ENCODE measurements around the gene ZSCAN29.

Gene ZSCAN29

DNA sequence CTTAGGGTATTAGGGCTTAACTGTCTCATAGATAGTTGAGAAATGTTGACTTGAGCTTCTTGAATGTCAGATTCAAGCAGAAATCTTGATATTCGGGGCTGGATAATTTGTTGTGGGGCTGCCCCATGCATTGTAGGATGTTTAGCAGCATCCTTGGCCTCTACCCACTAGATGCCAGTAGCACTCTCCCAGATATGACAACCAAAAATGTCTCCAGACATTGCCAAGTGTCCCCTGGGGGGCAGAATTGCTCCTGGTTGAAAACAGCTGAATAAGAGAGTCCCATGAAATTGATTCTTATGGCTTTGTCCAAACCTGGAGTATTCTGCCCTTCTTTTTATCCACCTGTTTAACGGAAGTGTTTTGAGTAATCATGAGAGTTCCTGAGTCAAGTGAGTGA is 24.5 kb downstream of the ZSCAN29 start:
- DNase-seq: no peak

DNA sequence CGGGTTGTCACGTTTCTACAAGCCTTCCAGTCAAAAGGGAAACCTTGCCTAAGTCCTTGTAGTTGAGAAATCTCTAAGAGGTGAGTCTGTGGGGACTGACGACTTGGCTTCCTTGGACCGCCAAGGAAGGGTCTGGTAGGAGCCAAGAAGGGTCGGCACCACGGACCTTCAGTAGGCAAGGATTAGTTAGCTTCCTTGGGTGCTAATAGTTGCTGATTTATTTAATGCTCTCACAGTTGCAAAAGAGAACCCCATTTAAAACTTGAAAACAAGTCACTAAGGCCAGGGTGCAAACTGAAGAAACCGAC is 40.1 kb downstream of the ZSCAN29 start:
- DNase-seq: no peak

DNA sequence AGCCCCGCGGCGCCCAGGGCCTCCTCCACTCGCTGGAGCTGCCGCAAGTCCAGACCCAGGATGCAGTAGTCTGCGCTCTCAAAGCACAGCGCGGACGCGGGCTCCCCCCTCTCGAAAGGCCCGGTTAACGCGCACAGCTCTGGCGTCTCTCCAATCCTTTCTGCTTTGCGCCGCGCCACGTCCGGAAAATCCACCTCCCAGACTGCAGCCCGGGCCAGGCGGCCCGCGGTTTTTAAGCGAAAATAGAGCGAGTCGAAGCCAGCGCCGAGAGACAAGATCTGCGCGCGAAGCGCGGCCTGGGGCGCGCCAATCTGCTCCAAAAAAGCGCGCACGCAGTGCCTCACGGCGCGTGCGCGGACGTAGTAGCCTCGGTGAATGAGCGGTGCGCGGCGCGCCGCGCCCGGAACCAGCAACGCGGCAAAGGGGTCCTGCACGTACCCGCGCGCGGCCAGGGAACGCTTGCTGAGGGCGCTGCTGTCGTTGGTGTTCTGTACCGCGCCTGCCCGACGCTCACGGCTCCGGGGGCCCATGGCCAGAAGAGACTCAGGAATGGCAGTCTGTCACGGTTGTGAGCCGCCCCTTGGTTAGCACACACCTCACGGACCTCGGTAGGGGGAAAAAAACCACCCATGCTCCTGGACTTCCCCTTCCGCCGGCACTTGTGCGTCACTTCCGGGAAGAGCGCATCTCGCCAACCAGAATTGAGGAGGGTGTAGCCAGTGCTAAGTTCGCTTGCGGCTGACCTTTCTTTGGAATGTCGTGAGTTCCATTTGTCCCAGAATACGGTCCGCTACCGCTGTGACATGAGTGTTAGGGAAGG is 40.7 kb downstream of the ZSCAN29 start, which contains the start of gene LCMT2:
Gene LCMT2, minus strand, starts transcription at position 614 of the 820 bp plus-strand sequence. Its CDS starts 84 bp downstream, at position 530.
- DNase-seq: peak; percentile 62

DNA sequence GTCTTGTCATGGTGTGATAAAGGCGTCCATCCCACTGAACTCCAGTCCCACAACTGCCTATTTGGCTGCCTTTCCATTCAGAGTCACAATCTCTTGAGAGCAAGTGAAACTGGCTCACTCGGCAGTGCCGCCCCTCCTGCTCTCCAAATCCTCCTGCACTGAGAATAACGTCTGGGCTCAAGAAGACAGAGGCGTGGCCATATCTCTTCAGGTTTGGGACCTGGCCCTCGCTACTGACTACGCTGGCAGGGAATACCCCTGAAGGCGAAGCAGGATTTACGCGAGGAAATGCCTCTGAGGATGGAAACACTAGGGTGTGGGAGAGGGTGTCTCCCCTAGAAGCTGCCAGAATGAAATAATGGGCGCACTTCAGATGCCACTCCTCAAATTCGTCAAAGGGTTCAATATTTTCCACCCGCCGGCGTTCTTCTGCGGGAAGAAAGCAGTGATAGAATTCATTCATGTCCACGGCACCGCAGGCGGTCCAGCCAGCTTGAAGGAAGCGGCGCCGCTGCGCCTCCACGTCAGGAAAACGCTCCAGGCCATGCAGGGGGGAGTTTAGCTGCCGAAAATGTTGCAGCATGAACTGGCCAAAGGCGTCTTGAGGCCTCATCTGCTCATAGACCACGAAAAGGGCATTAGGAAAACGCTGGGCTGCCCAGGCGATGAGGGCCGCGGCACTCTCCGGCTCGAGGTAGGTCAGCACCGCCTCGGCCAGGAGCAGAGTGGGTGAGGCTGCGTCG is 41.5 kb downstream of the ZSCAN29 start:
- no peak for DNase-seq

DNA sequence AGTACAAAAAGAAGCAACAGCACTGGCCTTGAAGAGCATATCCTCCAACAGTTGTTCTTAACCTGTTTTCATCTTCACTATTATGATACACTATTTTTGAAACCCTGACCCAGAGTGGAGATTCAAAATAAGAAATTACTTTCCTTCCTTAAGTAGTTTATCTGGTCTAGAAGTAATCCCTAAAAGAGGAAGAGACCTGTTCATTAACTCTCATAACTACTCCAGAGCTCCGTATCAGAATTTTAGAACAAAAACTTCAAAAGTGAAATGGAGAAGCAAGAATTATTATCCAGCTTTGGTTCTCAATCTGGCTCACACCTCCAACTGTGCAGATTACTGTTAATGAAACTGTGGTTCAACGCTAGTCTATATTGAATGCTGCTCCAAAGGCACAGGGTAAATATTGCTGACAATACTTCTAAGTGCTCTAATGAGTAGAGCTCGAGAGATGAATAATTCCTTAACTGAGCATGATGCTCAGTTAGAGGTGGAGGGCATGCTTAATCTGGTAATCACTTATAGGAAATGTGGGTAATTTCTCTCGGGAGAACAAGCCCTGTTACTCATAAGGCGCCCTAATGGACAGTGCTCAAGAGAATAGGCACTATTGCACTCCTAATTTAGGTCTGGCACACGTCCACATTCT is 45.7 kb downstream of the ZSCAN29 start:
- DNase-seq: no peak

DNA sequence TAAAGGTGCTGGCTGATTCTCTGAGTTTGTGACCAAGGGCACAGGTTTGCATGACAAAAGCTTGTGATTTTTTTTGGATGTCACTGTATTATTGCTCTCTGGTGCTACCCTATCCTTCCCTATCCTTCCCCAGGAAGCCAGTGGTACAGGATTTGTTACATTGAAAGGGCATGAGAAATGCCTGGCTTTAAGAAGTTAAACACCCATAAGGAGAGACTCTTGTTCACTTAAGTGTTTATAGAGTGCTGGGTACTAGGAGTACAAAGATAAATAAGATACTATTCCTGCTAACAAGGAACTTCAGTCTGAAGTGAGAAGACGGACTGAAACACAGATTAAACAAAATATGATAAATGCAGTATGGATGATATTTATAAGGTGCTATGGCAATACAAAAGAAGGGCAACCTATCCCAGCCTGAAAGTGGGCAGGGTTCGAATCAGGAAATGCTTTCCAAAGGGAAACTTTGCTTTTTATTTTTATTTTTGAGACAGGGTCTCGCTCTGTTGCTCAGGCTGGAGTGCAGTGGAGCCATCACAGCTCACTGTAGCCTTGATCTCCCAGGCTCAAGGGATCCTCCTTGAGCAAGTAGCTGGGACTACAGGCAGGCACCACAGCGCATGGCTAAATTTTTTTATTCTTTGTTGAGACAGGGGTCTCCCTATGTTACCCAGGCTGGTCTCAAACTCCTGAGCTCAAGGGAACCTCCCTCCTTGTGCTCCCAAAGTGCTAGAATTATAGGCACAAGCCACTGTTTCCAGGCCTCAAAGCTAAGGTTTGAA is 51.7 kb downstream of the ZSCAN29 start:
- DNase-seq: no peak

DNA sequence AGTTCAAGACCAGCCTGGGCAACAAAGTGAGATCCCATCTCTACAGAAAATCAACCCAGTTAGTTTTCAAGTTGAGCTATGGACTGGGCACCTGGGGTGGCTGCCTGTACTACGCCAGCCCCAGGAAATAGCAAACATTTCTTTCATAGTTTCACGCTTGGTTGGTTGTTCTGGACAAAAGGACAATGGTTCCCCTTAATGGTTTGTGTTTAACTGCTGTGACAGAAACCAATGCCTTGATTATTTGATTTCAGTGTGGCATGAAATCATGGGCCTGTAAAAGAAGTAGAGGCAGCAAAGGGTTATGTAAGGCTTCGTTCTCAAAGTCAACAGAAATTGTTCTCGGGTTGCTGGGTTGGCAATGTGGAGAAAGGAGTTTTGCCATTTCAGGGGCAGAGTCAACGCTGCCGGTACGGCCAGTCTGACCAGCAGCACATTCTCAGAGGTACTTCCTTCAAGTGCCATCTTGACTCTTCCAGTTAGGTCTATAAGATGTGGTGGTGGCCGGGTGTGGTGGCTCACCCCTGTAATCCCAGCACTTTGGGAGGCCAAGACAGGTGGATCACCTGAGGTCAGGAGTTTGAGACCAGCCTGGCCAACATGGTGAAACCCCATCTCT is 53.2 kb downstream of the ZSCAN29 start:
- no peak for DNase-seq

DNA sequence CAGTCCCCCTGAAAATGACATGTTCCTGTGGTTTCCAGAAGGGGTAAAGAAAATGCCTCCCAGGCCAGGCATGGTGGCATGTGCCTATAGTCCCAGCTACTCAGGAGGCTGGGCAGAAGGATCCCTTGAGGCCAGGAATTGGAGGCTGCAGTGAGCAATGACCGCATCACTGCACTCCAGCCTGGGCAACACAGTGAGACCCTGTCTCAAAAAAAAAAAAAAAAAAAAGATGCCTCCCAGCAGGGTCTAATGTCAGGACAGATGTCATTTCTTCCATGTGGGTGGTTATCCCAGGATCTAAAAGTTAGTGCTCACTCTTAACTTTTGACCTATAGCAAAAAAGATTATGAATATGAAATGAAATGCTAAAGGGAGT is 53.9 kb downstream of the ZSCAN29 start:
- DNase-seq: no peak

DNA sequence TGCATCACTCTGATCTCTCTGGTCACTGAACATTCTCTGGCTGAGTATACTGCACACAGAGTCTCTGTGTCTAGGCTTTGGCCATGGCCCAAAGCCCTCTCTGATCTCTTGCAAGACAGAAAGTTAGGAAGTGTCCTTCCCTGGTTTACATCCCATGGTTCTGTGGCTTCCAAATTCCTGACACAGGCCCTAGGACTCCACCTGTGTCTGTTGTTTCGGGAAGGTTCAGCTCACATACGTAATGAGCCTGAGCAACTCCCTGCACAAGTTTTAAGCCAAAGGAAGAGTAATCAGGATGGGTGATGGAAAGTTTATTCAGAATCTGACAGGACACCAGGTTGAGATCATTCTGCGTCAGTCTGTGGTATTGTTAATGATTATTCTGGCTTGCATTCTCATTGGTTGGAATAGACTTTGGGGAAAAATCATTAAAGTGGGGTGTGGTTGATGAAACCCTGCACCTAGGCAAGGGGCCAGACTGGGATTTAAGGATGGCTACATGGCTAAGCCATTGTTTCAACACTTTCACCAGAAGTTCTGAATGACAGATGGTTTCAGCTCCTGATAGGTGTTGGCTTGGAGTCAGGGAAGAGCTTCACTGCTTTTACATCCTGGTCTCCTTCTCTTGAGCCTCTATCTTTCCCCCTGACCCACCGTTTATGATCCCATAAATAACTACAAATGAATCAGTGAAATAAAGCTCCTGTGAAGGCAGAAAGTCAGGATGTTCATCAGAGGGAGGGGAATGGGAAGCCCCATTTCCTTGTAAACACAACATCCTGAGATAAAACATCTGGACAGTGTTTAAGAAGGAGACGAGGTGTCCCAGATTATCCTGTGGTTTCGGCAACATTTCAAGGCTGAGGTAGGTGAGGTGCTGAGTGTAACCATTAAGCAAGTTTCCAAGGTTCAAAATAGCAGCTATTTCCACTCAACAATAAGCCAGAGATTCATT is 54.5 kb downstream of the ZSCAN29 start:
- DNase-seq: no peak

DNA sequence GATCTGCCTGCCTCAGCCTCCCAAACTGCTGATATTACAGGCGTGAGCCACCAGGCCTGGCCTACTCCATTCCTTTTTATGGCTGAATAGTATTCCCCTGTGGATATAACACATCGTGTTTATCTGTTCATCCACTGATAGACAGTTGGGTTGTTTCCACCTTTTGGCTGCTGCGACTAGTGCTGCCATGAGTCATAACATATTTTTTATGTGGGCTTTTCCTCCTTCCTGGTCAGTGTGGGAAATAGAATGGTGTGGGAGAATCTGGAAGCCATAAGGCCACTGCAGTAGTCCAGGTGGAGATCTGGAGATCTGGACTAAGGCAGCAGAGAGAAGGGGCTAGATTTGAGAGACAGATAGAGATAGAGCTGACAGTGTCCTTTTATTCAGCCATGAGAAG is 56.7 kb downstream of the ZSCAN29 start:
- no peak for DNase-seq

DNA sequence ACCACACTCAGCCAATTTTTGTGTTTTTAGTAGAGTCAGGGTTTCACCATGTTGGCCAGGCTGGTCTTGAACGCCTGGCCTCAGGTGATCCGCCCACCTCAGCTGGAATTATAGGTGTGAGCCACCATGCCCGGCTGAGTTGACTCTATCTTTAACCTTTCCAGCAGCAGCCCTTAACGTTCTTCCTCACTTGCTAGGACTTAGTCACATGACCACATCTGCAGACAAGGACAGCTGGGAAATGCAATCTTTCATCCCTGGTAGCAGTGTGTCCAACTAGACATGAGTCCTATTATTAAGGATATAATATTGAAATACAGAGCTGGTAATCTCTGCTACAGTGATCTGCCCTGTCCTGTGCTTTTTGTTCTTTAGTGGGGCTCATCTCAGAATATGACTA is 58.5 kb downstream of the ZSCAN29 start:
- no peak for DNase-seq
